A549 (cell line): ENCODE data around the gene CIRBP. TPM values are rescaled to one million over a fixed set of nuclear protein-coding genes. Genes with fewer than 3 reads are reported as not detected.

Source experiments
- ATAC-seq, 2 experiments: fragments of 200-7000 bp in 1 of 2; fragments of >200 bp in 1 of 2; cut with Nextera tagmentation in 1 of 2; cut with Tn5 transposase in 1 of 2; 3 replicates each; pipeline versions ENCODE4 v1.8.0 to v1.9.1; 2018 to 2020; ENCODE audit warnings: mild to moderate bottlenecking in 1 of 2, moderate library complexity in 1 of 2
- CTCF ChIA-PET: fragments of 300-600 bp; sonication (Branson Sonifier 250); formaldehyde crosslinking; extraction: SDS; loops from one replicate; lab custom pipeline; 2021; ENCODE audit warnings: antibody characterized with exemption, inconsistent platforms; lab: Yijun Ruan, JAX
- POLR2A ChIA-PET: fragments of 350-600 bp; formaldehyde crosslinking; extraction: SDS; loops from one replicate; lab custom pipeline; 2021; ENCODE audit warnings: antibody characterized with exemption, inconsistent platforms; lab: Yijun Ruan, JAX
- DNase-seq, 2 experiments: peaks; one replicate each; pipeline versions ENCODE4 v3.0.0 to v3.0.0-alpha.2; 2011 to 2016; ENCODE audit warnings: low read depth in 1 of 2, low spot score in 1 of 2
- FAIRE-seq: peaks from 2 replicates; lab custom pipeline; 2011; peaks lifted over from hg19 to GRCh38; lab: Jason Lieb, UNC
- H3K27ac ChIP-seq, 2 experiments: fragments of >200 bp; sonication (Bioruptor Twin); formaldehyde crosslinking; 3 replicates each; pipeline ENCODE4 v1.5.1; 2016 to 2017
- H3K4me1 ChIP-seq: fragments of >200 bp; sonication (Bioruptor Twin); formaldehyde crosslinking; 3 replicates; pipeline ENCODE4 v1.6.1; 2016
- H3K4me2 ChIP-seq: fragments of >200 bp; sonication (Bioruptor Twin); formaldehyde crosslinking; 3 replicates; pipeline ENCODE4 v1.6.1; 2016
- H3K4me3 ChIP-seq: fragments of >200 bp; sonication (Bioruptor Twin); formaldehyde crosslinking; 3 replicates; pipeline ENCODE4 v1.5.1; 2016
- H3K9me3 ChIP-seq: fragments of >200 bp; sonication (Bioruptor Twin); formaldehyde crosslinking; 3 replicates; pipeline ENCODE4 v1.6.1; 2016
- CBX2 ChIP-seq: fragments of 200-600 bp; sonication (generic); IDR thresholded peaks from 2 replicates; pipeline ENCODE4 v1.6.1; 2016; ENCODE audit warnings: low read depth, mild to moderate bottlenecking, borderline replicate concordance
- CEBPB ChIP-seq, 2 experiments: fragments of >200 bp in 1 of 2; sonication (Bioruptor Twin) in 1 of 2; formaldehyde crosslinking in 1 of 2; IDR thresholded peaks; 2 replicates each; pipeline ENCODE4 v1.6.1; 2012 to 2016
- CHD4 ChIP-seq: fragments of 200-600 bp; sonication (generic); IDR thresholded peaks from 2 replicates; pipeline ENCODE4 v1.6.1; 2016; ENCODE audit warnings: antibody characterized with exemption, mild to moderate bottlenecking, borderline replicate concordance
- CTCF ChIP-seq: fragments of >200 bp; sonication (Bioruptor Twin); formaldehyde crosslinking; IDR thresholded peaks from 3 replicates; pipeline ENCODE4 v1.5.1; 2016
- EHF ChIP-seq: fragments of 250-450 bp; sonication (Bioruptor Pico); IDR thresholded peaks from 2 replicates; pipeline ENCODE4 v1.5.0; 2020; ENCODE audit warnings: mild to moderate bottlenecking
- ELK1 ChIP-seq: fragments of 150-350 bp; IDR thresholded peaks from 2 replicates; pipeline ENCODE4 v1.6.1; 2014; ENCODE audit warnings: low read depth, mild to moderate bottlenecking, low read length
- EP300 ChIP-seq, 2 experiments: fragments of >200 bp; sonication (Bioruptor Twin); formaldehyde crosslinking; IDR thresholded peaks; 2 replicates in 1 of 2; 3 replicates in 1 of 2; pipeline ENCODE4 v1.6.1; 2016 to 2017
- GATA3 ChIP-seq: IDR thresholded peaks from 2 replicates; pipeline ENCODE4 v1.6.1; 2012; ENCODE audit warnings: borderline replicate concordance
- HDAC2 ChIP-seq: fragments of 200-600 bp; sonication (generic); IDR thresholded peaks from 2 replicates; pipeline ENCODE4 v1.6.1; 2016
- HOXA7 ChIP-seq: fragments of 250-450 bp; sonication (Bioruptor Pico); IDR thresholded peaks from 2 replicates; pipeline ENCODE4 v1.5.0; 2020; ENCODE audit warnings: mild to moderate bottlenecking, moderate library complexity
- JUN ChIP-seq, 2 experiments: fragments of >200 bp; sonication (Bioruptor Twin); formaldehyde crosslinking; IDR thresholded peaks; 2 replicates in 1 of 2; 3 replicates in 1 of 2; pipeline ENCODE4 v1.6.1; 2016 to 2017
- KDM1A ChIP-seq: fragments of 200-600 bp; sonication (generic); IDR thresholded peaks from 2 replicates; pipeline ENCODE4 v1.6.1; 2016; ENCODE audit warnings: low read depth, mild to moderate bottlenecking
- KDM5A ChIP-seq: fragments of 200-600 bp; sonication (generic); IDR thresholded peaks from 2 replicates; pipeline ENCODE4 v1.6.1; 2016; ENCODE audit warnings: antibody characterized with exemption, mild to moderate bottlenecking
- NPAS2 ChIP-seq: fragments of 250-450 bp; sonication (Bioruptor Pico); IDR thresholded peaks from 2 replicates; pipeline ENCODE4 v1.8.0; 2022; ENCODE audit warnings: mild to moderate bottlenecking, moderate library complexity, borderline replicate concordance
- NR3C1 ChIP-seq: fragments of >200 bp; sonication (Bioruptor Twin); formaldehyde crosslinking; IDR thresholded peaks from 3 replicates; pipeline ENCODE4 v1.6.1; 2017
- PHF8 ChIP-seq: fragments of 200-600 bp; sonication (generic); IDR thresholded peaks from 2 replicates; pipeline ENCODE4 v1.6.1; 2016; ENCODE audit warnings: low read depth, mild to moderate bottlenecking, antibody characterized with exemption, moderate library complexity, borderline replicate concordance
- RARB ChIP-seq: fragments of 250-450 bp; sonication (Bioruptor Pico); IDR thresholded peaks from 2 replicates; pipeline ENCODE4 v1.8.0; 2021; ENCODE audit warnings: mild to moderate bottlenecking, moderate library complexity
- REST ChIP-seq: fragments of 200-600 bp; sonication (generic); IDR thresholded peaks from 2 replicates; pipeline ENCODE4 v1.6.1; 2016; ENCODE audit warnings: antibody characterized with exemption, mild to moderate bottlenecking, moderate library complexity
- ZC3H11A ChIP-seq: fragments of 450-650 bp; IDR thresholded peaks from 2 replicates; pipeline ENCODE4 v1.6.1; 2014; ENCODE audit warnings: antibody characterized with exemption, mild to moderate bottlenecking
- ZSCAN20 ChIP-seq: fragments of 250-450 bp; sonication (Bioruptor Pico); IDR thresholded peaks from 2 replicates; pipeline ENCODE4 v1.8.0; 2022; ENCODE audit warnings: mild to moderate bottlenecking, moderate library complexity
- whole genome bisulfite sequencing: methylation state at CpG from one replicate; pipeline ENCODE4 v1.1.6; 2017; ENCODE audit errors: missing lambda C conversion rate; 5-methylcytosine and 5-hydroxymethylcytosine counted together
- polyA plus RNA-seq, 4 experiments: library from polyadenylated mRNA; depleted of rRNA in 3 of 4; stranded (reverse); fragments of >200 nt; fragmentation: RNase III in 1 of 4; extraction: RNeasy Plus Mini Kit Qiagen cat#74134 plus additional on column Dnase treatment in 1 of 4; gene quantifications; 2 replicates in 3 of 4; 3 replicates in 1 of 4; pipeline ENCODE4 v1.2.3, GENCODE V29; 2011 to 2017

Gene CIRBP
- polyA plus RNA-seq, 2 of the 4 experiments (the other 2 are of a cell fraction) = 151 to 178 TPM

GRCh38 chr19:1221904-1222255, 47.3 kb upstream of the CIRBP start:
- DNase-seq (no peak), FAIRE-seq (no peak), ATAC-seq (no peak)
- no peak overlapping the region for H3K4me2 ChIP-seq
- H3K27ac ChIP-seq = 0 out of 6 replicates have a peak overlapping the region, but pooled peaks of 1 of the 2 experiments have one; percentile 48
- 100% methylated on average over 5 of the region's 22 CpGs for WGBS
- ChIA-PET CTCF (interaction anchor here (0.6 to 5.3 kb wide), 16 partner anchors 10 to 203 kb away, joined by 3 to 38 read pairs (median 8); partner anchors contain the start of genes ATP5F1D and CBARP), POLR2A (no interaction called here)
- H3K4me1 ChIP-seq = peaks cover 14% of the 10 kb centered on the region; the same call in 1 of the 3 replicates
- H3K4me3 ChIP-seq = no peak overlapping the region
- no peaks in the 10 kb centered on the region for H3K9me3 ChIP-seq
- no peak for TF ChIP-seq ZC3H11A
- TF ChIP-seq JUN (IDR thresholded peaks at IDR 0.05) = no peak
- TF ChIP-seq EP300 (IDR thresholded peaks at IDR 0.05) = no peak
- TF ChIP-seq GATA3 = no peak
- TF ChIP-seq EHF (CRISPR knock-in tag) = no peak
- no peak for TF ChIP-seq HOXA7
- TF ChIP-seq HDAC2 = no peak
- no peak for TF ChIP-seq ELK1
- TF ChIP-seq KDM5A = no peak
- no peak for TF ChIP-seq CBX2
- no peak for TF ChIP-seq RARB (CRISPR knock-in tag)

GRCh38 chr19:1222394-1222793, 46.7 kb upstream of the CIRBP start:
- Histone ChIP-seq H3K4me3 (no peak overlapping the region), H3K27ac (no peak overlapping the region), H3K4me2 (no peak overlapping the region), H3K9me3 (no peaks in the 10 kb centered on the region), H3K4me1 (peaks cover 14% of the 10 kb centered on the region; the same call in 1 of the 3 replicates)
- 100% methylated on average over 5 of the region's 14 CpGs for WGBS
- ChIA-PET CTCF (interaction anchor here (0.6 to 5.3 kb wide), 18 partner anchors 11 to 204 kb away, joined by 3 to 38 read pairs (median 6); partner anchors contain the start of genes ATP5F1D and CBARP), POLR2A (no interaction called here)
- peak; percentile 22 to 50; a peak in 4 of 6 replicates for ATAC-seq
- no peak for TF ChIP-seq CTCF
- TF ChIP-seq REST = no peak
- TF ChIP-seq PHF8 = no peak
- no peak for TF ChIP-seq ZSCAN20 (CRISPR knock-in tag)
- TF ChIP-seq NPAS2 (CRISPR knock-in tag) = no peak
- no peak for TF ChIP-seq EHF (CRISPR knock-in tag)
- no peak for TF ChIP-seq CEBPB (IDR thresholded peaks at IDR 0.05)
- TF ChIP-seq CHD4 = no peak
- TF ChIP-seq KDM1A = no peak
- TF ChIP-seq NR3C1 = no peak
- no peak for FAIRE-seq
- DNase-seq = no peak
